Neural cell (in vitro differentiated cells): ENCODE results near the gene SURF4. TPM values are rescaled to one million over a fixed set of nuclear protein-coding genes. Genes with fewer than 3 reads are reported as not detected.

Experiments
- H2AFZ ChIP-seq: fragments of 200-600, 300-800 bp; sonication (generic), shearing (Covaris generic); 2 replicates; pipeline ENCODE4 v1.6.0; 2014; ENCODE audit warnings: low read depth, mild to moderate bottlenecking, antibody characterized with exemption, low read length, moderate library complexity
- H3F3A ChIP-seq: fragments of 200-600 bp; shearing (Covaris generic); 2 replicates; pipeline ENCODE4 v1.6.1; 2016; ENCODE audit warnings: mild to moderate bottlenecking, moderate library complexity, mixed read lengths, antibody characterized with exemption, low read length; ENCODE audit not compliant: insufficient read depth, poor library complexity, severe bottlenecking
- H3K27ac ChIP-seq: fragments of 200-600, 300-800 bp; sonication (generic), shearing (Covaris generic); 2 replicates; pipeline ENCODE4 v1.5.1; 2014; ENCODE audit warnings: mild to moderate bottlenecking, low read length, moderate library complexity
- H3K27me3 ChIP-seq: fragments of 300-800, 200-600 bp; sonication (generic), shearing (Covaris generic); 2 replicates; pipeline ENCODE4 v1.6.0; 2014; ENCODE audit warnings: mild to moderate bottlenecking, low read depth, low read length, moderate library complexity; ENCODE audit not compliant: insufficient read depth
- H3K36me3 ChIP-seq: fragments of 300-800, 200-600 bp; sonication (generic), shearing (Covaris generic); 2 replicates; pipeline ENCODE4 v1.5.1; 2014; ENCODE audit warnings: mild to moderate bottlenecking, antibody characterized with exemption, low read length, moderate library complexity; ENCODE audit not compliant: insufficient read depth
- H3K4me2 ChIP-seq: fragments of 300-800, 200-600 bp; sonication (generic), shearing (Covaris generic); 2 replicates; pipeline ENCODE4 v1.6.0; 2014; ENCODE audit warnings: mild to moderate bottlenecking, low read length
- H3K4me3 ChIP-seq: fragments of 300-800, 200-600 bp; sonication (generic), shearing (Covaris generic); 2 replicates; pipeline ENCODE4 v1.5.1; 2014; ENCODE audit warnings: mild to moderate bottlenecking, low read length, moderate library complexity
- H3K79me2 ChIP-seq: fragments of 200-600 bp; shearing (Covaris generic); replicated peaks from 2 replicates; pipeline ENCODE4 v1.6.0; 2014; ENCODE audit warnings: mild to moderate bottlenecking, low read length, moderate library complexity; ENCODE audit not compliant: insufficient read depth
- H3K9ac ChIP-seq: fragments of 300-800, 200-600 bp; sonication (generic), shearing (Covaris generic); 2 replicates; pipeline ENCODE4 v1.6.1; 2016; ENCODE audit warnings: mild to moderate bottlenecking, low read length, mixed read lengths
- H3K9me2 ChIP-seq: fragments of 200-600 bp; shearing (Covaris generic); 2 replicates; pipeline ENCODE4 v1.6.1; 2016; ENCODE audit warnings: mild to moderate bottlenecking, low read length, mixed read lengths; ENCODE audit not compliant: insufficient read depth
- H3K9me3 ChIP-seq: fragments of 200-600, 300-800 bp; sonication (generic), shearing (Covaris generic); 2 replicates; pipeline ENCODE4 v1.6.1; 2016; ENCODE audit warnings: mild to moderate bottlenecking, mixed run types, low read length, moderate library complexity, mixed read lengths
- H4K20me1 ChIP-seq: fragments of 200-600 bp; shearing (Covaris generic); 2 replicates; pipeline ENCODE4 v1.6.1; 2016; ENCODE audit warnings: mild to moderate bottlenecking, mixed run types; ENCODE audit not compliant: insufficient read depth
- CTCF ChIP-seq: fragments of 450-650 bp; IDR thresholded peaks from 2 replicates; pipeline ENCODE4 v1.5.1; 2014; ENCODE audit warnings: antibody characterized with exemption, mild to moderate bottlenecking, moderate library complexity; ENCODE audit not compliant: poor library complexity, severe bottlenecking
- EP300 ChIP-seq: fragments of 450-650 bp; conservative IDR thresholded peaks from 2 replicates; pipeline ENCODE4 v1.6.1; 2014; ENCODE audit warnings: antibody characterized with exemption, mild to moderate bottlenecking, moderate library complexity; ENCODE audit not compliant: poor library complexity, severe bottlenecking
- EZH2 ChIP-seq: fragments of 200-600, 300-800 bp; shearing (Covaris generic), sonication (generic); IDR thresholded peaks from 2 replicates; pipeline ENCODE4 v1.6.1; 2014; ENCODE audit warnings: antibody characterized with exemption, low read length, borderline replicate concordance, mild to moderate bottlenecking; ENCODE audit not compliant: insufficient read depth, poor library complexity, severe bottlenecking
- MXI1 ChIP-seq: fragments of 450-650 bp; conservative IDR thresholded peaks from 2 replicates; pipeline ENCODE4 v1.6.1; 2014; ENCODE audit warnings: antibody characterized with exemption, mild to moderate bottlenecking; ENCODE audit not compliant: poor library complexity, severe bottlenecking
- POLR2AphosphoS5 ChIP-seq: IDR thresholded peaks from 2 replicates; pipeline ENCODE4 v1.6.1; 2012
- RAD21 ChIP-seq: fragments of 450-650 bp; conservative IDR thresholded peaks from 2 replicates; pipeline ENCODE4 v1.6.1; 2014; ENCODE audit warnings: antibody characterized with exemption, mild to moderate bottlenecking, moderate library complexity
- SMC3 ChIP-seq: fragments of 450-650 bp; conservative IDR thresholded peaks from 2 replicates; pipeline ENCODE4 v1.6.1; 2014; ENCODE audit warnings: antibody characterized with exemption, mild to moderate bottlenecking, moderate library complexity; ENCODE audit not compliant: poor library complexity
- TAF1 ChIP-seq: IDR thresholded peaks from 2 replicates; pipeline ENCODE4 v1.6.1; 2012; ENCODE audit warnings: low read depth
- polyA plus RNA-seq: library from polyadenylated mRNA; depleted of rRNA; stranded (reverse); fragments of >200 nt; gene quantifications from 2 replicates; pipeline ENCODE4 v1.2.3, GENCODE V29; 2014
- TF ChIP-seq, protein P1 (sequence below): IDR thresholded peaks from 2 replicates; pipeline ENCODE4 v1.6.1; 2012; ENCODE audit warnings: borderline replicate concordance

SURF4 gene
- polyA plus RNA-seq, 1 donor from 2014 or later, result 78.3 TPM

DNA sequence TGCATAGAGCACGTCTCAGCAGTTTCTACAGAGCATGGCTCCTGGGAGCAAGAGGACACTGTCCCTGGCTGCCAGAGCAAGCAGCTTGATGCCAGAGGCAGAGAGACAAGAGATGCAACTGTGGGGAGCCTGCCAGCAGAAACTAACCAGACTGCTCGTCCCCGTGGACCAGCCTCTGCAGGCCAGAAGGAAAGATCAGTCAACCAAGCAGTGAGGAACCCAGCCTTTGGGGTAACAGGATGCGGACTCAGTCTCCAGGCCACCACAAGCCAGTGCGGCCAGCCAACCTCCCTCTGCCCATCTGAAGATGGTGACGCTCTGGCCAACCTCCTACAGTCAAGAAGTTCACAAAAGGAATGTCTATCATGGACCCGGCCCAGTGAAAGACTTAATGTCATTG is 3.7 kb downstream of the SURF4 start:
- no peaks in the 10 kb centered on the region for H3K9me2 ChIP-seq
- H3K9ac ChIP-seq, result no peak overlapping the region
- peaks cover 49% of the 10 kb centered on the region for H3K79me2 ChIP-seq
- no peak overlapping the region for H2AFZ ChIP-seq
- H3K9me3 ChIP-seq, result no peaks in the 10 kb centered on the region
- H3K27me3 ChIP-seq, result no peaks in the 10 kb centered on the region
- H3F3A ChIP-seq, result no peaks in the 10 kb centered on the region
- no peak overlapping the region for H3K27ac ChIP-seq
- TF ChIP-seq EP300 (no peak), SMC3 (no peak), CTCF (no peak), EZH2 (no peak), RAD21 (no peak), POLR2AphosphoS5 (no peak), TAF1 (no peak), MXI1 (no peak)
- TF ChIP-seq, protein P1, sequence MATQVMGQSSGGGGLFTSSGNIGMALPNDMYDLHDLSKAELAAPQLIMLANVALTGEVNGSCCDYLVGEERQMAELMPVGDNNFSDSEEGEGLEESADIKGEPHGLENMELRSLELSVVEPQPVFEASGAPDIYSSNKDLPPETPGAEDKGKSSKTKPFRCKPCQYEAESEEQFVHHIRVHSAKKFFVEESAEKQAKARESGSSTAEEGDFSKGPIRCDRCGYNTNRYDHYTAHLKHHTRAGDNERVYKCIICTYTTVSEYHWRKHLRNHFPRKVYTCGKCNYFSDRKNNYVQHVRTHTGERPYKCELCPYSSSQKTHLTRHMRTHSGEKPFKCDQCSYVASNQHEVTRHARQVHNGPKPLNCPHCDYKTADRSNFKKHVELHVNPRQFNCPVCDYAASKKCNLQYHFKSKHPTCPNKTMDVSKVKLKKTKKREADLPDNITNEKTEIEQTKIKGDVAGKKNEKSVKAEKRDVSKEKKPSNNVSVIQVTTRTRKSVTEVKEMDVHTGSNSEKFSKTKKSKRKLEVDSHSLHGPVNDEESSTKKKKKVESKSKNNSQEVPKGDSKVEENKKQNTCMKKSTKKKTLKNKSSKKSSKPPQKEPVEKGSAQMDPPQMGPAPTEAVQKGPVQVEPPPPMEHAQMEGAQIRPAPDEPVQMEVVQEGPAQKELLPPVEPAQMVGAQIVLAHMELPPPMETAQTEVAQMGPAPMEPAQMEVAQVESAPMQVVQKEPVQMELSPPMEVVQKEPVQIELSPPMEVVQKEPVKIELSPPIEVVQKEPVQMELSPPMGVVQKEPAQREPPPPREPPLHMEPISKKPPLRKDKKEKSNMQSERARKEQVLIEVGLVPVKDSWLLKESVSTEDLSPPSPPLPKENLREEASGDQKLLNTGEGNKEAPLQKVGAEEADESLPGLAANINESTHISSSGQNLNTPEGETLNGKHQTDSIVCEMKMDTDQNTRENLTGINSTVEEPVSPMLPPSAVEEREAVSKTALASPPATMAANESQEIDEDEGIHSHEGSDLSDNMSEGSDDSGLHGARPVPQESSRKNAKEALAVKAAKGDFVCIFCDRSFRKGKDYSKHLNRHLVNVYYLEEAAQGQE, result no peak
- H3K4me3 ChIP-seq, result no peak overlapping the region
- no peaks in the 10 kb centered on the region for H4K20me1 ChIP-seq
- H3K4me2 ChIP-seq, result no peak overlapping the region
- no peaks in the 10 kb centered on the region for H3K36me3 ChIP-seq

DNA sequence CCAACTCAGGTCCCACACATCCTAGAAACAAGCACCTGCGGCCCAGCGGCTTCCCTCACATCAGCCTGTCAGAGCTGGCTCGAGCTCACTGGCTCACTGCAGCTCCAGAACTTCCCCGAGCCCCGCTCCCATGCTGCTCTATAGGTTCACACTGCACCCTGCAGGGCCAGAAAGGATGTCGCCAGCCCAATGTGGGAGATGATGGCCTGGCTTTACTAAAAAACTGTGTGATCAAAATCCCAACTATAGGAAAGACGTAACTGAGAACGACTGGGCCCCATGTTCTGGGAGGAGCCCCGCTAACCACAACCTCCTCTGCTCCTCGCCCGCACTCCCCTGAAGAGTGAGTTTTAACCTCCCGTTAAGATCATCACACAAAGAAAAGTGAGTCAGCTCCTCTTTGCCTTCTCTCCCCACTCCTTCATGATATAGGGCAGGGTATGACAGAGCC is 4.6 kb downstream of the SURF4 start:
- Histone ChIP-seq H3K36me3 (no peaks in the 10 kb centered on the region), H3K9me2 (no peaks in the 10 kb centered on the region), H3K4me2 (no peak overlapping the region), H3K27me3 (no peaks in the 10 kb centered on the region), H3K9ac (no peak overlapping the region), H3K79me2 (peaks cover 49% of the 10 kb centered on the region), H3K9me3 (no peaks in the 10 kb centered on the region), H3F3A (no peaks in the 10 kb centered on the region), H3K27ac (no peak overlapping the region), H4K20me1 (no peaks in the 10 kb centered on the region), H2AFZ (no peak overlapping the region), H3K4me3 (no peak overlapping the region)
- no peak for TF ChIP-seq TAF1
- TF ChIP-seq, protein P1, result no peak
- no peak for TF ChIP-seq RAD21
- no peak for TF ChIP-seq CTCF
- no peak for TF ChIP-seq EZH2
- TF ChIP-seq MXI1, result no peak
- no peak for TF ChIP-seq SMC3
- no peak for TF ChIP-seq POLR2AphosphoS5
- TF ChIP-seq EP300, result no peak
